ENCODE results near the gene ZNF438.

DNA sequence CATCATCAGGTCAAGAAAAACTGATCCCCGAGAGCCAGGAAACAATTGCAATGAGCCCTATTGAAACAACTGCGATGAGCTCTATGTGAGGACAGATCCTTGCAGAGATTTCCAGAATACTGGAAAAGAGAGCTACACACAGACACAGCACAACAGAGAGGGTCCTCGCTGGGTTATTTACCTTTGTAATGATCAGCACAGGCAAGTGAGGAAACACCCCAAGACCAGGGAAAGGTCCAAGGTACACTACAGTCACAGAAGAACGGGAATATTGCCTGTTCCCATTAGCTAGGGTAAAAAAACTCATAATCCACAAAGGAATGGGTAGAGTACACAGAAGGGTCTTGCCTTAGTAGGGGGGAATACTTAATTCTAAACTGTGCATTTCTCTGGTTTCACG, 152.7 kb downstream of the ZNF438 start:
- TF ChIP-seq, protein P1, sequence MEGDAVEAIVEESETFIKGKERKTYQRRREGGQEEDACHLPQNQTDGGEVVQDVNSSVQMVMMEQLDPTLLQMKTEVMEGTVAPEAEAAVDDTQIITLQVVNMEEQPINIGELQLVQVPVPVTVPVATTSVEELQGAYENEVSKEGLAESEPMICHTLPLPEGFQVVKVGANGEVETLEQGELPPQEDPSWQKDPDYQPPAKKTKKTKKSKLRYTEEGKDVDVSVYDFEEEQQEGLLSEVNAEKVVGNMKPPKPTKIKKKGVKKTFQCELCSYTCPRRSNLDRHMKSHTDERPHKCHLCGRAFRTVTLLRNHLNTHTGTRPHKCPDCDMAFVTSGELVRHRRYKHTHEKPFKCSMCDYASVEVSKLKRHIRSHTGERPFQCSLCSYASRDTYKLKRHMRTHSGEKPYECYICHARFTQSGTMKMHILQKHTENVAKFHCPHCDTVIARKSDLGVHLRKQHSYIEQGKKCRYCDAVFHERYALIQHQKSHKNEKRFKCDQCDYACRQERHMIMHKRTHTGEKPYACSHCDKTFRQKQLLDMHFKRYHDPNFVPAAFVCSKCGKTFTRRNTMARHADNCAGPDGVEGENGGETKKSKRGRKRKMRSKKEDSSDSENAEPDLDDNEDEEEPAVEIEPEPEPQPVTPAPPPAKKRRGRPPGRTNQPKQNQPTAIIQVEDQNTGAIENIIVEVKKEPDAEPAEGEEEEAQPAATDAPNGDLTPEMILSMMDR (IDR thresholded peaks at IDR 0.05), result no peak
- no peak for TF ChIP-seq POLR2AphosphoS5 (IDR thresholded peaks at IDR 0.05)
- no peak for TF ChIP-seq POLR2A (IDR thresholded peaks at IDR 0.05)

Measured in prostate gland (tissue), 2 donors.